A549 (cell line): ENCODE results near the gene MAPKAP1. TPM values are rescaled to one million over a fixed set of nuclear protein-coding genes. Genes with fewer than 3 reads are reported as not detected.

Experiments used
- ATAC-seq, 2 experiments: fragments of 200-7000 bp in 1 of 2; fragments of >200 bp in 1 of 2; cut with Nextera tagmentation in 1 of 2; cut with Tn5 transposase in 1 of 2; 3 replicates each; pipeline versions ENCODE4 v1.8.0 to v1.9.1; 2018 to 2020; ENCODE audit warnings: mild to moderate bottlenecking in 1 of 2, moderate library complexity in 1 of 2
- CTCF ChIA-PET: fragments of 300-600 bp; sonication (Branson Sonifier 250); formaldehyde crosslinking; extraction: SDS; loops from one replicate; lab custom pipeline; 2021; ENCODE audit warnings: antibody characterized with exemption, inconsistent platforms; lab: Yijun Ruan, JAX
- POLR2A ChIA-PET: fragments of 350-600 bp; formaldehyde crosslinking; extraction: SDS; loops from one replicate; lab custom pipeline; 2021; ENCODE audit warnings: antibody characterized with exemption, inconsistent platforms; lab: Yijun Ruan, JAX
- DNase-seq, 2 experiments: peaks; one replicate each; pipeline versions ENCODE4 v3.0.0 to v3.0.0-alpha.2; 2011 to 2016; ENCODE audit warnings: low read depth in 1 of 2, low spot score in 1 of 2
- FAIRE-seq: peaks from 2 replicates; lab custom pipeline; 2011; peaks lifted over from hg19 to GRCh38; lab: Jason Lieb, UNC
- H3K27ac ChIP-seq, 2 experiments: fragments of >200 bp; sonication (Bioruptor Twin); formaldehyde crosslinking; 3 replicates each; pipeline ENCODE4 v1.5.1; 2016 to 2017
- H3K4me1 ChIP-seq: fragments of >200 bp; sonication (Bioruptor Twin); formaldehyde crosslinking; 3 replicates; pipeline ENCODE4 v1.6.1; 2016
- H3K4me2 ChIP-seq: fragments of >200 bp; sonication (Bioruptor Twin); formaldehyde crosslinking; 3 replicates; pipeline ENCODE4 v1.6.1; 2016
- H3K4me3 ChIP-seq: fragments of >200 bp; sonication (Bioruptor Twin); formaldehyde crosslinking; 3 replicates; pipeline ENCODE4 v1.5.1; 2016
- H3K9me3 ChIP-seq: fragments of >200 bp; sonication (Bioruptor Twin); formaldehyde crosslinking; 3 replicates; pipeline ENCODE4 v1.6.1; 2016
- BHLHE40 ChIP-seq: IDR thresholded peaks from 2 replicates; pipeline ENCODE4 v1.6.1; 2012; ENCODE audit warnings: low read depth, low read length, inconsistent platforms
- CBX2 ChIP-seq: fragments of 200-600 bp; sonication (generic); IDR thresholded peaks from 2 replicates; pipeline ENCODE4 v1.6.1; 2016; ENCODE audit warnings: low read depth, mild to moderate bottlenecking, borderline replicate concordance
- CHD2 ChIP-seq: fragments of 150-350 bp; IDR thresholded peaks from 2 replicates; pipeline ENCODE4 v1.6.1; 2014; ENCODE audit warnings: low read length; ENCODE audit not compliant: partially characterized antibody
- CHD4 ChIP-seq: fragments of 200-600 bp; sonication (generic); IDR thresholded peaks from 2 replicates; pipeline ENCODE4 v1.6.1; 2016; ENCODE audit warnings: antibody characterized with exemption, mild to moderate bottlenecking, borderline replicate concordance
- EHF ChIP-seq: fragments of 250-450 bp; sonication (Bioruptor Pico); IDR thresholded peaks from 2 replicates; pipeline ENCODE4 v1.5.0; 2020; ENCODE audit warnings: mild to moderate bottlenecking
- EP300 ChIP-seq, 2 experiments: fragments of >200 bp; sonication (Bioruptor Twin); formaldehyde crosslinking; IDR thresholded peaks; 2 replicates in 1 of 2; 3 replicates in 1 of 2; pipeline ENCODE4 v1.6.1; 2016 to 2017
- FOSL2 ChIP-seq, 2 experiments: fragments of 450-650 bp in 1 of 2; fragments of >200 bp in 1 of 2; sonication (Bioruptor Twin) in 1 of 2; formaldehyde crosslinking; IDR thresholded peaks; 2 replicates each; pipeline versions ENCODE4 v1.5.0 to v1.6.1; 2016 to 2020; ENCODE audit warnings: mild to moderate bottlenecking in 1 of 2, moderate library complexity in 1 of 2
- GATA3 ChIP-seq: IDR thresholded peaks from 2 replicates; pipeline ENCODE4 v1.6.1; 2012; ENCODE audit warnings: borderline replicate concordance
- HDAC2 ChIP-seq: fragments of 200-600 bp; sonication (generic); IDR thresholded peaks from 2 replicates; pipeline ENCODE4 v1.6.1; 2016
- HMGXB4 ChIP-seq: fragments of 250-450 bp; sonication (Bioruptor Pico); IDR thresholded peaks from 2 replicates; pipeline ENCODE4 v1.5.0; 2021; ENCODE audit warnings: mild to moderate bottlenecking, moderate library complexity, borderline replicate concordance
- JUN ChIP-seq, 2 experiments: fragments of >200 bp; sonication (Bioruptor Twin); formaldehyde crosslinking; IDR thresholded peaks; 2 replicates in 1 of 2; 3 replicates in 1 of 2; pipeline ENCODE4 v1.6.1; 2016 to 2017
- KDM1A ChIP-seq: fragments of 200-600 bp; sonication (generic); IDR thresholded peaks from 2 replicates; pipeline ENCODE4 v1.6.1; 2016; ENCODE audit warnings: low read depth, mild to moderate bottlenecking
- MAFK ChIP-seq: fragments of 450-650 bp; IDR thresholded peaks from 2 replicates; pipeline ENCODE4 v1.6.1; 2014; ENCODE audit not compliant: partially characterized antibody
- NFE2L2 ChIP-seq: fragments of 150-350 bp; conservative IDR thresholded peaks from 2 replicates; pipeline ENCODE4 v1.6.1; 2014; ENCODE audit warnings: low read length
- PBX3 ChIP-seq: IDR thresholded peaks from 2 replicates; pipeline ENCODE4 v1.6.1; 2012
- RAD21 ChIP-seq, 2 experiments: fragments of >200 bp in 1 of 2; sonication (Bioruptor Twin) in 1 of 2; formaldehyde crosslinking in 1 of 2; IDR thresholded peaks in 1 of 2; conservative IDR thresholded peaks in 1 of 2; 2 replicates in 1 of 2; 3 replicates in 1 of 2; pipeline ENCODE4 v1.6.1; 2012 to 2018; ENCODE audit warnings: inconsistent platforms in 1 of 2
- REST ChIP-seq: fragments of 200-600 bp; sonication (generic); IDR thresholded peaks from 2 replicates; pipeline ENCODE4 v1.6.1; 2016; ENCODE audit warnings: antibody characterized with exemption, mild to moderate bottlenecking, moderate library complexity
- TFCP2L1 ChIP-seq: fragments of 250-450 bp; sonication (Bioruptor Pico); IDR thresholded peaks from 2 replicates; pipeline ENCODE4 v1.5.0; 2021; ENCODE audit warnings: mild to moderate bottlenecking
- ZC3H11A ChIP-seq: fragments of 450-650 bp; IDR thresholded peaks from 2 replicates; pipeline ENCODE4 v1.6.1; 2014; ENCODE audit warnings: antibody characterized with exemption, mild to moderate bottlenecking
- WGBS: methylation state at CpG from one replicate; pipeline ENCODE4 v1.1.6; 2017; ENCODE audit errors: missing lambda C conversion rate; 5-methylcytosine and 5-hydroxymethylcytosine counted together
- polyA plus RNA-seq, 4 experiments: library from polyadenylated mRNA; depleted of rRNA in 3 of 4; stranded (reverse); fragments of >200 nt; fragmentation: RNase III in 1 of 4; extraction: RNeasy Plus Mini Kit Qiagen cat#74134 plus additional on column Dnase treatment in 1 of 4; gene quantifications; 2 replicates in 3 of 4; 3 replicates in 1 of 4; pipeline ENCODE4 v1.2.3, GENCODE V29; 2011 to 2017

Gene MAPKAP1
- polyA plus RNA-seq, 2 of the 4 experiments (the other 2 are of a cell fraction), result 49.9 to 119 TPM

- CTCF ChIA-PET, result interaction anchor here (0.7 to 1.0 kb wide), 2 partner anchors 10 kb away, joined by 3 to 5 read pairs; no protein-coding TSS in a partner anchor
- WGBS, result 84% methylated on average over 11 of the region's 11 CpGs
- DNase-seq (no peak), FAIRE-seq (no peak), ATAC-seq (no peak)
- H3K4me2 ChIP-seq, result no peak overlapping the region
- H3K9me3 ChIP-seq, result no peaks in the 10 kb centered on the region
- POLR2A ChIA-PET, result no interaction called here
- no peaks in the 10 kb centered on the region for H3K4me1 ChIP-seq
- no peak for TF ChIP-seq CHD4
- no peak overlapping the region for H3K27ac ChIP-seq
- no peak overlapping the region for H3K4me3 ChIP-seq
These were observed 309.3 kb downstream of the MAPKAP1 start for GRCh38 chr9:125397736-125398135.

GRCh38 chr9:125396799-125397198 is 310.2 kb downstream of the MAPKAP1 start:
- Histone ChIP-seq H3K9me3 (no peaks in the 10 kb centered on the region), H3K27ac (no peak overlapping the region), H3K4me1 (no peaks in the 10 kb centered on the region), H3K4me3 (no peak overlapping the region), H3K4me2 (no peak overlapping the region)
- DNase-seq (no peak), ATAC-seq (no peak), FAIRE-seq (no peak)
- POLR2A ChIA-PET, result no interaction called here
- CTCF ChIA-PET, result interaction anchor here (1.0 kb wide), 1 partner anchor 9 kb away, joined by 3 read pairs; no protein-coding TSS in a partner anchor
- 83% methylated on average over 6 of the region's 6 CpGs for WGBS
- no peak for TF ChIP-seq PBX3
- no peak for TF ChIP-seq KDM1A
- TF ChIP-seq BHLHE40, result no peak
- no peak for TF ChIP-seq CHD2
- TF ChIP-seq GATA3, result no peak
- TF ChIP-seq MAFK, result peak; percentile 67
- no peak for TF ChIP-seq EHF
- TF ChIP-seq HDAC2, result no peak

GRCh38 chr9:125393426-125393825 is 313.6 kb downstream of the MAPKAP1 start:
- H3K4me1 ChIP-seq, result no peaks in the 10 kb centered on the region
- ChIA-PET POLR2A (interaction anchor here (0.7 kb wide), 1 partner anchor 8 kb away, joined by 3 read pairs; no protein-coding TSS in a partner anchor), CTCF (interaction anchor here (0.8 kb wide), 1 partner anchor 15 kb away, joined by 4 read pairs; no protein-coding TSS in a partner anchor)
- H3K4me2 ChIP-seq, result no peak overlapping the region
- TF ChIP-seq JUN (IDR thresholded peaks at IDR 0.05) (no peak), ZC3H11A (no peak), REST (no peak), EHF (no peak), CBX2 (no peak), TFCP2L1 (CRISPR knock-in tag) (no peak), EP300 (IDR thresholded peaks at IDR 0.05) (no peak), FOSL2 (IDR thresholded peaks at IDR 0.05) (no peak), FOSL2 (CRISPR knock-in tag; IDR thresholded peaks at IDR 0.05) (no peak), NFE2L2 (no peak)
- no peaks in the 10 kb centered on the region for H3K9me3 ChIP-seq
- FAIRE-seq (no peak), ATAC-seq (no peak; a peak in 1 of 6 replicates), DNase-seq (no peak)
- H3K4me3 ChIP-seq, result no peak overlapping the region
- no peak overlapping the region for H3K27ac ChIP-seq
- WGBS, result 63% methylated on average over 3 of the region's 3 CpGs

GRCh38 chr9:125391704-125392103 is 315.3 kb downstream of the MAPKAP1 start:
- no peak overlapping the region for H3K4me2 ChIP-seq
- ChIA-PET POLR2A (no interaction called here), CTCF (interaction anchor here (0.7 to 1.0 kb wide), 2 partner anchors 30 to 76 kb away, joined by 3 to 4 read pairs; no protein-coding TSS in a partner anchor)
- no peaks in the 10 kb centered on the region for H3K4me1 ChIP-seq
- FAIRE-seq (no peak), DNase-seq (no peak), ATAC-seq (no peak)
- no peak for TF ChIP-seq HMGXB4
- TF ChIP-seq RAD21 (conservative IDR thresholded peaks at IDR 0.05 in 1 of 2, IDR thresholded peaks at IDR 0.05 in 1 of 2), result no peak
- H3K27ac ChIP-seq, result no peak overlapping the region
- 80% methylated on average over 6 of the region's 6 CpGs for WGBS
- H3K4me3 ChIP-seq, result no peak overlapping the region
- no peaks in the 10 kb centered on the region for H3K9me3 ChIP-seq
